Mesenchymal stem cell (in vitro differentiated cells and primary cell): ENCODE measurements around the gene TRPM3.

Experiments
- DNase-seq: peaks from one replicate; pipeline ENCODE4 v3.0.0-alpha.2; 2013
- H2AFZ ChIP-seq: one replicate; pipeline ENCODE4 v1.6.1; 2013; ENCODE audit warnings: low read depth, mild to moderate bottlenecking, control low read depth, inconsistent platforms, low read length, moderate library complexity
- H2AK5ac ChIP-seq: 2 replicates; pipeline ENCODE4 v1.6.1; 2013; ENCODE audit warnings: low read length, moderate library complexity, mild to moderate bottlenecking, inconsistent platforms; ENCODE audit not compliant: severe bottlenecking
- H2BK120ac ChIP-seq: one replicate; pipeline ENCODE4 v1.6.1; 2013; ENCODE audit warnings: low read depth, mild to moderate bottlenecking, inconsistent platforms, low read length, moderate library complexity
- H2BK12ac ChIP-seq, 2 experiments: one replicate each; pipeline ENCODE4 v1.6.1; 2013; ENCODE audit warnings: inconsistent platforms in 2 of 2, low read length in 2 of 2, mild to moderate bottlenecking in 2 of 2, moderate library complexity in 2 of 2, control low read depth in 1 of 2
- H2BK15ac ChIP-seq: one replicate; pipeline ENCODE4 v1.6.1; 2013; ENCODE audit warnings: mild to moderate bottlenecking, low read depth, inconsistent platforms; ENCODE audit not compliant: poor library complexity, severe bottlenecking
- H2BK5ac ChIP-seq: 2 replicates; pipeline ENCODE4 v1.6.1; 2013; ENCODE audit warnings: low read depth, mild to moderate bottlenecking, low read length, control low read depth, inconsistent platforms; ENCODE audit not compliant: poor library complexity, severe bottlenecking
- H3K14ac ChIP-seq, 2 experiments: one replicate each; pipeline ENCODE4 v1.6.1; 2013; ENCODE audit warnings: inconsistent platforms in 2 of 2, low read length in 2 of 2, control low read depth in 1 of 2, mild to moderate bottlenecking in 1 of 2, moderate library complexity in 1 of 2
- H3K18ac ChIP-seq, 2 experiments: one replicate each; pipeline ENCODE4 v1.6.1; 2013; ENCODE audit warnings: inconsistent platforms in 2 of 2, low read length in 2 of 2, control low read depth in 1 of 2, low read depth in 1 of 2, mild to moderate bottlenecking in 1 of 2
- H3K23ac ChIP-seq, 2 experiments: one replicate each; pipeline ENCODE4 v1.6.1; 2013; ENCODE audit warnings: inconsistent platforms in 2 of 2, low read length in 2 of 2, mild to moderate bottlenecking in 2 of 2, moderate library complexity in 2 of 2, control low read depth in 1 of 2
- H3K27ac ChIP-seq: 2 replicates; pipeline ENCODE4 v1.5.1; 2013; ENCODE audit warnings: mild to moderate bottlenecking, moderate library complexity, low read length, control low read depth, inconsistent platforms; ENCODE audit not compliant: poor library complexity, severe bottlenecking
- H3K27me3 ChIP-seq, 2 experiments: 2 replicates each; pipeline versions ENCODE4 v1.6.1 to v1.7.0; 2013; ENCODE audit warnings: low read length in 2 of 2, mild to moderate bottlenecking in 2 of 2, moderate library complexity in 2 of 2, control low read depth in 1 of 2, inconsistent platforms in 1 of 2; ENCODE audit not compliant: control insufficient read depth in 1 of 2, insufficient read depth in 1 of 2
- H3K36me3 ChIP-seq, 2 experiments: 2 replicates each; pipeline versions ENCODE4 v1.6.1 to v1.7.0; 2013; ENCODE audit warnings: low read length in 2 of 2, control low read depth in 1 of 2, inconsistent platforms in 1 of 2, low read depth in 1 of 2, mild to moderate bottlenecking in 1 of 2; ENCODE audit not compliant: insufficient read depth in 2 of 2, control insufficient read depth in 1 of 2
- H3K4ac ChIP-seq, 2 experiments: one replicate each; pipeline ENCODE4 v1.6.1; 2013; ENCODE audit warnings: inconsistent platforms in 2 of 2, low read length in 2 of 2, mild to moderate bottlenecking in 2 of 2, moderate library complexity in 2 of 2, control low read depth in 1 of 2, low read depth in 1 of 2
- H3K4me1 ChIP-seq: 2 replicates; pipeline ENCODE4 v1.6.1; 2013; ENCODE audit warnings: low read depth, low read length, control low read depth; ENCODE audit not compliant: control insufficient read depth, insufficient read depth
- H3K4me2 ChIP-seq: 2 replicates; pipeline ENCODE4 v1.6.1; 2013; ENCODE audit warnings: low read length, mild to moderate bottlenecking, inconsistent platforms; ENCODE audit not compliant: poor library complexity, severe bottlenecking
- H3K4me3 ChIP-seq, 2 experiments: 2 replicates each; pipeline versions ENCODE4 v1.5.1 to v1.7.0; 2013; ENCODE audit warnings: low read length in 2 of 2, mild to moderate bottlenecking in 2 of 2, control low read depth in 1 of 2, low read depth in 1 of 2; ENCODE audit not compliant: insufficient read depth in 1 of 2
- H3K79me1 ChIP-seq: replicated peaks from 2 replicates; pipeline ENCODE4 v1.6.1; 2013; ENCODE audit warnings: mild to moderate bottlenecking, control low read depth, low read length, inconsistent platforms; ENCODE audit not compliant: poor library complexity, severe bottlenecking
- H3K9ac ChIP-seq: 2 replicates; pipeline ENCODE4 v1.7.0; 2013; ENCODE audit warnings: mild to moderate bottlenecking, low read length, moderate library complexity
- H3K9me3 ChIP-seq: 2 replicates; pipeline ENCODE4 v1.7.0; 2013; ENCODE audit warnings: mild to moderate bottlenecking, low read length; ENCODE audit not compliant: control insufficient read depth
- H4K8ac ChIP-seq: one replicate; pipeline ENCODE4 v1.6.1; 2013; ENCODE audit warnings: inconsistent platforms, mild to moderate bottlenecking, low read length, moderate library complexity
- H4K91ac ChIP-seq: one replicate; pipeline ENCODE4 v1.6.1; 2013; ENCODE audit warnings: mild to moderate bottlenecking, low read length, inconsistent platforms
- WGBS: methylation state at CpG from one replicate; pipeline ENCODE4 v1.1.7; 2013; ENCODE audit warnings: mixed read lengths; 5-methylcytosine and 5-hydroxymethylcytosine counted together

TRPM3 gene

GRCh38 chr9:71108937-71109336 lies 12.5 kb downstream of the TRPM3 start:
- DNase-seq = no peak
- H2BK120ac ChIP-seq = no peak overlapping the region
- no peak overlapping the region for H2BK15ac ChIP-seq
- no peak overlapping the region for H3K9ac ChIP-seq
- H3K27me3 ChIP-seq = no peaks in the 10 kb centered on the region
- H3K4me2 ChIP-seq = no peak overlapping the region
- H3K18ac ChIP-seq = no peak overlapping the region
- no peaks in the 10 kb centered on the region for H3K36me3 ChIP-seq
- H3K4me1 ChIP-seq = no peaks in the 10 kb centered on the region
- H3K27ac ChIP-seq = no peak overlapping the region
- 42% methylated on average over 2 of the region's 2 CpGs for WGBS
- no peak overlapping the region for H4K91ac ChIP-seq
- H2AFZ ChIP-seq = no peak overlapping the region
- H3K9me3 ChIP-seq = no peaks in the 10 kb centered on the region
- no peak overlapping the region for H4K8ac ChIP-seq
- H2AK5ac ChIP-seq = no peak overlapping the region
- no peak overlapping the region for H2BK12ac ChIP-seq
- H3K23ac ChIP-seq = no peak overlapping the region
- H3K4ac ChIP-seq = no peak overlapping the region
- no peaks in the 10 kb centered on the region for H3K79me1 ChIP-seq
- no peak overlapping the region for H2BK5ac ChIP-seq
- no peak overlapping the region for H3K14ac ChIP-seq
- H3K4me3 ChIP-seq = no peak overlapping the region

- H2BK5ac ChIP-seq = no peak overlapping the region
- no peaks in the 10 kb centered on the region for H3K79me1 ChIP-seq
- no peaks in the 10 kb centered on the region for H3K4me1 ChIP-seq
- H3K23ac ChIP-seq = no peak overlapping the region
- H4K91ac ChIP-seq = no peak overlapping the region
- no peaks in the 10 kb centered on the region for H3K27me3 ChIP-seq
- no peak overlapping the region for H2AFZ ChIP-seq
- H3K14ac ChIP-seq = no peak overlapping the region
- H2BK15ac ChIP-seq = no peak overlapping the region
- 70% methylated on average over 5 of the region's 5 CpGs for WGBS
- no peak overlapping the region for H3K4ac ChIP-seq
- no peak overlapping the region for H2AK5ac ChIP-seq
- H3K9me3 ChIP-seq = no peaks in the 10 kb centered on the region
- H3K4me2 ChIP-seq = no peak overlapping the region
- H4K8ac ChIP-seq = no peak overlapping the region
- H3K9ac ChIP-seq = no peak overlapping the region
- H3K27ac ChIP-seq = no peak overlapping the region
- H2BK120ac ChIP-seq = no peak overlapping the region
- no peak overlapping the region for H3K18ac ChIP-seq
- H3K4me3 ChIP-seq = no peak overlapping the region
- no peaks in the 10 kb centered on the region for H3K36me3 ChIP-seq
- no peak for DNase-seq
- no peak overlapping the region for H2BK12ac ChIP-seq
Observed at GRCh38 chr9:71106992-71107391, 14.4 kb downstream of the TRPM3 start.

- Histone ChIP-seq H3K9ac (no peak overlapping the region), H2BK15ac (no peak overlapping the region), H3K27ac (no peak overlapping the region), H2BK120ac (no peak overlapping the region), H3K23ac (no peak overlapping the region), H3K14ac (no peak overlapping the region), H2AFZ (no peak overlapping the region), H3K4me2 (no peak overlapping the region), H3K4me1 (no peaks in the 10 kb centered on the region), H3K27me3 (no peaks in the 10 kb centered on the region), H2BK12ac (no peak overlapping the region), H4K91ac (no peak overlapping the region), H3K9me3 (no peaks in the 10 kb centered on the region), H3K4me3 (no peak overlapping the region), H2AK5ac (no peak overlapping the region), H2BK5ac (no peak overlapping the region), H3K79me1 (no peaks in the 10 kb centered on the region), H3K18ac (no peak overlapping the region), H3K4ac (no peak overlapping the region), H4K8ac (no peak overlapping the region), H3K36me3 (no peaks in the 10 kb centered on the region)
- 52% methylated on average over 1 of the region's 1 CpG for WGBS
- no peak for DNase-seq
Observed at GRCh38 chr9:71105192-71105591, 16.2 kb downstream of the TRPM3 start.

- no peaks in the 10 kb centered on the region for H3K9me3 ChIP-seq
- no peaks in the 10 kb centered on the region for H3K36me3 ChIP-seq
- no peak overlapping the region for H2BK5ac ChIP-seq
- H3K4me2 ChIP-seq = no peak overlapping the region
- H3K4ac ChIP-seq = no peak overlapping the region
- no peak overlapping the region for H3K23ac ChIP-seq
- no peak overlapping the region for H3K4me3 ChIP-seq
- no peaks in the 10 kb centered on the region for H3K79me1 ChIP-seq
- no peak overlapping the region for H3K9ac ChIP-seq
- H3K27me3 ChIP-seq = no peaks in the 10 kb centered on the region
- H4K91ac ChIP-seq = no peak overlapping the region
- no peak overlapping the region for H2BK12ac ChIP-seq
- no peak overlapping the region for H2BK120ac ChIP-seq
- WGBS = 31% methylated on average over 2 of the region's 2 CpGs
- no peak overlapping the region for H2BK15ac ChIP-seq
- DNase-seq = no peak
- no peaks in the 10 kb centered on the region for H3K4me1 ChIP-seq
- no peak overlapping the region for H3K18ac ChIP-seq
- H4K8ac ChIP-seq = no peak overlapping the region
- no peak overlapping the region for H3K27ac ChIP-seq
- no peak overlapping the region for H2AFZ ChIP-seq
- H2AK5ac ChIP-seq = no peak overlapping the region
- H3K14ac ChIP-seq = no peak overlapping the region
Observed at GRCh38 chr9:71098801-71099200, 22.6 kb downstream of the TRPM3 start.
